NCI-H226 (cell line): Measurements from ENCODE around the gene KRTAP4-16.
"Not testable (repeated sequence)": the region's sequence is repeated elsewhere in the genome, so short reads cannot be mapped to it uniquely, and the experiment has no call there.

Source experiments
- DNase-seq: peaks from one replicate; pipeline ENCODE4 v3.0.0-alpha.2; 2015

Gene KRTAP4-16

DNA sequence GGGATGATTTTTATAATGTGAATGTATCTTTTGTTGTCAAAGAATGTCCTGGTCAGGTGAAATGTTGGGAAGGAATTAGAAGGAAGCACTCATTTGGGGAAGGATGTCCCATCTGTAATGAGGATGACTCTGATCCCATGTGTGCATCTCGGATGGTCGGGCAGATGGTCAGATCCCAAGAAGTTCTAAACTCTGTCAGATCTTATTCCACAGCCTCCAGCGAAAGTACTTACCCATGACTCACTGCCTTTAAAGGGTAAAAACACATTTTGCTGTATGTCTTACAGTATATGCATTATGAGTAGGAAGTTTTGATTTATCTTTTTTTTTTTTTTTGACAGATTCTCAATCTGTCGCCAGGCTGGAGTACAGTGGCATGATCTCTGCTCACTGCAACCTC, 16.7 kb upstream of the KRTAP4-16 start:
- DNase-seq: no peak

DNA sequence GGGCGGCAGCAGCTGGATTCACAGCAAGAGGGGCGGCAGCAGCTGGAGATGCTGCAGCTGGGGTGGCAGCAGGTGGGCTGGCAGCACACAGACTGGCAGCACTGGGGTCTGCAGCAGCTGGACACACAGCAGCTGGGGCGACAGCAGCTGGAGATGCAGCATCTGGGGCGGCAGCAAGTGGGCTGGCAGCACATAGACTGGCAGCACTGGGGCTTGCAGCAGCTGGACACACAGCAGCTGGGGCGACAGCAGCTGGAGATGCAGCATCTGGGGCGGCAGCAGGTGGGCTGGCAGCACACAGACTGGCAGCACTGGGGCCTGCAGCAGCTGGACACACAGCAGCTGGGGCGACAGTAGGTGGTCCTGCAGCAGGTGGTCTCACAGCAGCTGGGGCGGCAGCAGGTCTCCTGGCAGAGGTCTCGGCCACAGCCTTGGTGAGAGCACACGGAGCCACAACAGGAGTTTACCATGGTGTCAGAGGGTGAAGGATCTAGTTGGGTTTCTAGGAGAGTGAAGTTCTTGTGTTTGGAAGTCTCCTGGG, 15.9 kb upstream of the KRTAP4-16 start, which contains the start of gene KRTAP4-11:
TSS of gene KRTAP4-11 (minus strand) at position 528 of the 541 bp plus-strand sequence. CDS start at position 470, 58 bp downstream.
- DNase-seq: not testable (repeated sequence)

DNA sequence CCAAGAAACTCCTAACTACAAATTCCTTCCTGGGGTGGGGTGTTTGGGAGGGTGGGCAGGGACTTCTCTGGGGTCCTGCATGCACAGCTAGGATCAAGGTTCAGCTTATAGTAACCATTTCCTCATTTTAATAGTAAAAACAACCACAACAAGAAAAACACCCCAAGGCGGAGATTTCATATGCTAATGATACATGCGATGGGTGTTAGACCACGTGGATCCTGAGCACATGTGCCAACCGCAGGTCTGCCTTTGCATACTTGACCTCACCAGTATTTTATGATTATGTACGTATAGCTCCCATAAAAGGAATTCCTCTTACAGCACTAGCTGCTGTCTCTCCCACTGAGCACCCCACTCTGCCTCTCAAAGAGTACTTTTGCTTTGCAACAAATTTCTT, 14.3 kb upstream of the KRTAP4-16 start:
- DNase-seq: no peak

DNA sequence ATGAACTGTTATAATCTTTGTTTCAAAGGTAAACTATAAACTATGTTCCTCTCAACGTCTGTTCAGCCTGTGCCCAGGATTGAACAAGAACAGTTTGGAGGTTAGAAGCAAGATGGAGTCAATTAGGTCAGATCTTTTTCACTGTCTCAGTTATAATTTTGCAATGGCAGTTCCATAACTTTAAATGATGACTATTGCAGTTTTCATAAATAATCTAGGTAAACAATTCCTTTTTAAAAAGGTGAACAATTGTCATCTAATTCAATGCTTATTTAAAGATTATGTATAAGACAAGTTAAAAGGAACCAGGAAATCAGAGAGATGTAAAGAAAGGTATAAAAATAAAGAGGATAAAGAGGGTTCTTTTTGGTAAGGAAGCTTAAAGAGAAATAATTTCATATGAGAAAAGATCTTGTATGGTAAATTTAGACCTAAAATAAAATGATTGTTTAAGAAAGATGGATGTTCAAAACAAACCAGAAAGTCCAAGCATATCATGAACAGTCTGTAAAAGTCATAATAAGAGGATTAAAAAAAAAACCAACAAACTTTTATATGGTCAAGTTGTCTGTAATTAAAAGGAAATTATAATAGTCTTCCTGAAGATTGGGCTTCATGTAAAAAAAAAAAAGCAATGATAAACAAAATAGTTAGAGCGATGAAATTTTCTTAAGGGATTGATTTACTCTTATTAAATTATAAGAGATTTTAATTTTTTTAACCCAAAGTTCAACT, 9.3 kb upstream of the KRTAP4-16 start:
- DNase-seq: no peak

DNA sequence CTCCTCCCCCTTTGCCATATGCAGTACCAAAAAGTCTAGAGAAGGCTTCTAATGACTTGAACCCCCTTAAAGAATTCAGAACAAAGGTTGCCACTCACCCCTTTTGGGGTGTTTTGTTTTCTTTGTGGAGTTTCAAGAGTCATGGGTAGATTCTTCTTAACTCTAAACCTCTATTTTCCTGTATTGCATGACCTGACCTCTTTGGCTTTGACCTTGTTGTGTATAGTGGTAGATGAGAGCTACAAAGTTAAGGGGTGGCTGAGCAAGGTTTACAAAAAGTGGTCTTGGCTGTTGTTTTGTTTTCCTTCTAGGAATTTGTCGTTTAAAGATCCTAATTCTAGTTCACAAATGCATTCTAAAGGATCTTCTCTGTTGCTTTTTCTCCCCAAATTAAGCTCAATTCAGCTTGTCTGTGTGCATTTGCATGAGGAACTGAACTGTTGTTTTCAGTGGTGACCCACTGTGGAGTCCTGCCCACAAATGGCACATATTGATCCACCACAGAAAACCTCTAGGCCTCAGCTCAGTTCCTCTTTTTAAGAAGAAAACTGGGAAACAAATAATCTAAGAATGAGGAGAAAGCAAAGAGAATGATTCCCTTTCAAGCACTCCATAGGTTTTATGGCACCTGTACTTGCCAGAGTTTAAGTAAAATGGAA, 6.8 kb upstream of the KRTAP4-16 start:
- not testable (repeated sequence) for DNase-seq

DNA sequence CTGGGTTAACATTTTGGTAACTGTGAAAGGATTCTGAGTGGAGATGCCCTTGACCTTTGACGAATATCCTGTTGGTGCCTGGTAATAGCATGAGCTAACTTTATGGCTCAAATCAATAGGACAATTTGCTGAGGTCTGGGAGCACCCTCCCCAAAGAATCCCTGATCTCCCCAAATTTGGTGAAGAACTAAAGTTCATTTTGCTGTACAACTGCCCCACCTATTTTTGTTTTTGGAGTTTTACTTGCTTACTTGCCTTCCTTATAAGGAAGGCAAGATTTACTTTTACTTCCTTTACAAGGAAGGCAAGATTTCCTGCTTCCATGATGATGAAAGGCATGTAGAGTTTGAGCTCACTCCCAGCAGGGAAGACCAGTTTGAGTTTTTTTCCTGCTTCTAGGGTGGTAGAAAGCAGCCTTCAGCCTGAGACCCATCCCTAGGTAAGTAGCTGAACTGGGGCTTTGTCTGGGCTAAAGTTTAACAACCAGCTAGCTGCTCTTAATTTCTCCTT, 6.0 kb upstream of the KRTAP4-16 start:
- DNase-seq: no peak

DNA sequence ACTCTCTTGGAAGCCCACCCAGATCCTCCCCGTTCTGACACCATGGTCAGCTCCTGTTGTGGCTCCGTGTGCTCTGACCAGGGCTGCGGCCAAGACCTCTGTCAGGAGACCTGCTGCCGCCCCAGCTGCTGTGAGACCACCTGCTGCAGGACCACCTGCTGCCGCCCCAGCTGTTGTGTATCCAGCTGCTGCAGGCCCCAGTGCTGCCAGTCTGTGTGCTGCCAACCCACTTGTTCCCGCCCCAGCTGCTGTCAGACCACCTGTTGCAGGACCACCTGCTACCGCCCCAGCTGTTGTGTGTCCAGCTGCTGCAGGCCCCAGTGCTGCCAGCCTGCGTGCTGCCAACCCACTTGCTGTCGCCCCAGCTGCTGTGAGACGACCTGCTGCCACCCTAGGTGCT, 3.3 kb upstream of the KRTAP4-16 start, which contains the start of gene KRTAP4-9:
TSS of gene KRTAP4-9 (plus strand) at position 43 of the 400 bp plus-strand sequence. CDS start at position 43, 0 bp downstream.
- not testable (repeated sequence) for DNase-seq

DNA sequence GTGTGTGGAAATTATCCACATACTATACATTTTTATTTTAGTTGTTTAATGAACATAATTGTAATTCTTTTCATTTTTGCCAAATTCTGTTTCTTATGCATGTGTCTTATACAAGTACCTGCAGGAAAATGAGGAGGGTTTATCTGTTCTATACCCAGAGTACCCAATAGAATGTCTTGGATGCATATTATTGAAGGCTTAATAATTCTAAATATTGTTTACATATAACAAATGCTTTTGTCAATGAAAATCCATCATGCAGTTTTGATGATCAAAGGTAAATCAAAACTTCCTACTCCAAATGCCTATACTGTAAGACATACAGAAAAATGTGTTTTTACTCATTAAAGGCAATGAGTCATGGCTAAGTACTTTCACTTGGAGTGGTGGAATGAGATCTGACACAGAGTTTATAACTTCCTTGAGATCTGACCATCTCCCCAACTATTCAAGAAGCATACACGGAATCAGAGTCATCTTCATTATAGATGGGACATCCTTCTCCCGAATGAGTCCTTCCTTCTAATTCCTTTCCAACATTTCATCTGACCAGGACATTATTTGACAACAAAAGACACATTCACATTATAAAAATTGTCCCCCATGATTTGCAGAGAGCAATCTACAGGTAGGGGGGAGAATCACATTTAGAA, 2.5 kb upstream of the KRTAP4-16 start:
- peak; percentile 56 for DNase-seq

DNA sequence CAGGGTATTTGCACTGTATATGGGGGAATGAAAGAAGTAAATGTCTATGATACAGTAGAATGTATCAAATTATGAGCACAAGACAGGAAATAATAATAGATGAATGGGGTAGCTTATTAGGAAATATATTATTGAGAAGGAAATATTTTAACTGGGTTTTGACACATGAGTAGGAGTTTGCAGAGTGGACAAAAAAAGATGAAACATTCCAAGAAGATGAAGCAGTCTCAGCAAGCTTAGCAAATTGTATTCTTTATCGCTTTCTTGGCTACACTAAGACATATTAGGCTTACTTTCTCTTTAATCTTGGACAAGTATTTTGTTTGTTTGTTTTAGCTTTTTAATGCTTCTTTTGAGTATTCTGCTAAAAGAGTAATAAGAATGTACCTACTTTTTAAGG, 1.9 kb upstream of the KRTAP4-16 start:
- no peak for DNase-seq

DNA sequence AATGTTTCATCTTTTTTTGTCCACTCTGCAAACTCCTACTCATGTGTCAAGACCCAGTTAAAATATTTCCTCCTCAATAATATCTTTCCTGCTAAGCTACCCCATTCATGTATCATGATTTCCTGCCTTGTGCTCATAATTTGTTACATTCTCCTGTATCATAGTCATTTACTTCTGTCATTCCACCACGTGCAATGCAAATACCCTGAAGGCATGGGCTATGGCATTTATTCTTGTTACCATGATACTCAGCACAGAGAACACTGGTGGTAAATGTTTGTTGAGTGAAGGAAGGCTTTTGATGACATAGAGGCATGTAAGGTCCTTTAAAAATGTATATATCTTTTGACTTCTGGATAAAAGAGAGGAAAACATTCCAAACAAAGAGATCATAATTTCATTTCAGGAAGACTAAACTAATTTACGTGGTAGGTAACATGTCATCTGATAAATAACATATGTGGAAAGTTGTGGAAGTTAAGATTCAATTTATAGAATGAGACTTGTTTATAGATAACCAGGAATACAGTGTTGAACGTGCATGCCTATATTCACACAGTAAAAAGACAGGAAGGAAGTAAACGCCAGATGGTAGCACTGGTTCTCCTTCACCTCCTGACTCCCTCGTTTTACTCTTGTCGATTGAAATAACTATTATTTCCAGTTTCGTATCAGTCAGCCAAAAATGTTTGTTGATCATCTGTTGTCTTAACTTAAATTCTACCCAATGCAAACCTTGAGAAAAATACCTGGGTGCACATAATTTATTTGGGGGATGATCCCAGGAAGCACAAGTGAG, 2.1 kb downstream of the KRTAP4-16 start:
- DNase-seq: peak; percentile 85

DNA sequence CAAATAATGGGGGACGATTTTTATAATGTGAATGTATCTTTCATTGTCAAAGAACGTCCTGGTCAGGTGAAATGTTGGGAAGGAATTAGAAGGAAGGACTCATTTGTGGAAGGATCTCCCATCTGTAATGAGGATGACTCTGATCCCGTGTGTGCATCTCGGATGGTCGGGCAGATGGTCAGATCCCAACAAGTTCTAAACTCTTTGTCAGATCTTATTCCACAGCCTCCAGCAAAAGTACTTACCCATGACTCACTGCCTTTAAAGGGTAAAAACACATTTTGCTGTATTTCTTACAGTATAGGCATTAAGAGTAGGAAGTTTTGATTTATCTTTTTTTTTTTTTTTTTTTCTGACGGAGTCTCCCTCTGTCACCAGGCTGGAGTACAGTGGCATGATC, 3.5 kb downstream of the KRTAP4-16 start:
- DNase-seq: peak; percentile 31

DNA sequence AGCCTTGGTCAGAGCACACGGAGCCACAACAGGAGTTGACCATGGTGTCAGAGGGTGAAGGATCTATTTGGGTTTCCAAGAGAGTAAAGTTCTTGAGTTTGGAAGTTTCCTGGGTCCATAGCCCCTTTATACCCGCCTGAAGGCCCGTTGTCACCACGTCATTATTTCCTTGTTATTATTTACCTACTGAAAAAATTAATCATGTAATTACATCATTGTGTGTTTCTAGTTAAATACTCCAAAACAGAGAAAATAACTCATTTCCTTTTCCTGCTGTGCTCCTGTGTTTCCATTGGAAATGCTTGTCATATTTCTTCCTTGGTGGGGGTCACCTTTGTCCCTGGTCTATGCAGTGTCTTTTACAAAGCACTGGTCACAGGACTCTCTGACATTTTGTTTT, 4.0 kb downstream of the KRTAP4-16 start, which contains the start of gene KRTAP4-8:
TSS of gene KRTAP4-8 (minus strand) at position 101 of the 400 bp plus-strand sequence. CDS start at position 43, 58 bp downstream.
- DNase-seq: no peak

DNA sequence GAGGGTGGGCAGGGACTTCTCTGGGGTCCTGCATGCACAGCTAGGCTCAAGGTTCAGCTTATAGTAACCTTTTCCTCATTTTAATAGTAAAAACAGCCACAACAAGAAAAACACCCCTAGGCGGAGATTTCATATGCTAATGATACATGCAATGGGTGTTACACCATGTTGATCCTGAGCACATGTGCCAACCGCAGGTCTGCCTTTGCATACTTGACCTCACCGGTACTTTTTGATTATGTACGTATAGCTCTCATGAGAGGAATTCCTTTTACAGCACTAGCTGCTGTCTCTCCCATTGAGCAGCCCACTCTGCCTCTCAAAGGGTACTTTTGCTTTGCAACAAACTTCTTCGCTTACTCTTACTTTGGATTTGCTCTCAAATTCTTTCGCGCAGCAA, 6.0 kb downstream of the KRTAP4-16 start:
- no peak for DNase-seq

DNA sequence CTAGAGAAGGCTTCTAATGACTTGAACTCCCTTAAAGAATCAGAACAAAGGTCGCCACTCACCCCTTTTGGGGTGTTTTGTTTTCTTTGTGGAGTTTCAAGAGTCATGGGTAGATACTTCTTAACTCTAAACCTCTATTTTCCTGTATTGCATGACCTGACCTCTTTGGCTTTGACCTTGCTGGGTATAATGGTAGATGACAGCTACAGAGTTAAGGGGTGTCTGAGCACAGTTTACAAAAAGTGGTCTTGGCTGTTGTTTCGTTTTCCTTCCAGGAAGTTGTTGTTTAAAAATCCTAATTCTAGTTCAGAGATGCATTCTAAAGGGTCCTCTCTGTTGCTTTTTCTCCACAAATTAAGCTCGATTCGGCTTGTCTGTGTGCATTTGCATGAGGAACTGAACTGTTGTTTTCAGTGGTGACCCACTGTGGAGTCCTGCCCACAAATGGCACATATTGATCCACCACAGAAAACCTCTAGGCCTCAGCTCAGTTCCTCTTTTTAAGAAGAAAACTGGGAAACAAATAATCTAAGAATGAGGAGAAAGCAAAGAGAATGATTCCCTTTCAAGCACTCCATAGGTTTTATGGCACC, 13.2 kb downstream of the KRTAP4-16 start:
- not testable (repeated sequence) for DNase-seq

DNA sequence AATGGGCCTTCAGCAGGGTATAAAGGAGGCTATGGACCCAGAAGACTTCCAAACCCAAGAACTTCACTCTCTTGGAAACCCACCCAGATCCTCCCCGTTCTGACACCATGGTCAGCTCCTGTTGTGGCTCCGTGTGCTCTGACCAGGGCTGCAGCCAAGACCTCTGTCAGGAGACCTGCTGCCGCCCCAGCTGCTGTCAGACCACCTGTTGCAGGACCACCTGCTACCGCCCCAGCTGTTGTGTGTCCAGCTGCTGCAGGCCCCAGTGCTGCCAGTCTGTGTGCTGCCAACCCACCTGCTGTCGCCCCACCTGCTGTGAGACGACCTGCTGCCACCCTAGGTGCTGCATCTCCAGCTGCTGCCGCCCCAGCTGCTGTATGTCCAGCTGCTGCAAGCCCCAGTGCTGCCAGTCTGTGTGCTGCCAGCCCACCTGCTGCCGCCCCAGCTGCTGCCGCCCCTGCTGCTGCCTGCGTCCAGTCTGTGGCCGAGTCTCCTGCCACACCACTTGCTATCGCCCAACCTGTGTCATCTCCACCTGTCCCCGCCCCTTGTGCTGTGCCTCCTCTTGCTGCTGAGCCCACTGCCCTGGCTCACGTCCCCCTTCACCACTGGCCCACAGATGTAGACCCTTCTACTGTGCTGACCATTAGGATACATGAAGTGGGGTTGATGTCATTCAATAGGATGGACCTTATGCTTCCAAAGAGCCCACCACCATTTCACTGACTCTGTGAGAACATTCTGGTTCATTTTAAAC, 17.7 kb downstream of the KRTAP4-16 start, which contains the start of gene KRTAP4-7:
TSS of gene KRTAP4-7 (plus strand) at position 51 of the 757 bp plus-strand sequence. CDS start at position 108, 57 bp downstream.
- not testable (repeated sequence) for DNase-seq

DNA sequence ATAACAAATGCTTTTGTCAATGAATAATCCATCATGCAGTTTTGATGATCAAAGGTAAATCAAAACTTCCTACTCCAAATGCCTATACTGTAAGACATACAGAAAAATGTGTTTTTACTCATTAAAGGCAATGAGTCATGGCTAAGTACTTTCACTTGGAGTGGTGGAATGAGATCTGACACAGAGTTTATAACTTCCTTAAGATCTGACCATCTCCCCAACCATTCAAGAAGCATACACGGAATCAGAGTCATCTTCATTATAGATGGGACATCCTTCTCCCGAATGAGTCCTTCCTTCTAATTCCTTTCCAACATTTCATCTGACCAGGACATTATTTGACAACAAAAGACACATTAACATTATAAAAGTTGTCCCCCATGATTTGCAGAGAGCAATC, 18.6 kb downstream of the KRTAP4-16 start:
- DNase-seq: not testable (repeated sequence)

DNA sequence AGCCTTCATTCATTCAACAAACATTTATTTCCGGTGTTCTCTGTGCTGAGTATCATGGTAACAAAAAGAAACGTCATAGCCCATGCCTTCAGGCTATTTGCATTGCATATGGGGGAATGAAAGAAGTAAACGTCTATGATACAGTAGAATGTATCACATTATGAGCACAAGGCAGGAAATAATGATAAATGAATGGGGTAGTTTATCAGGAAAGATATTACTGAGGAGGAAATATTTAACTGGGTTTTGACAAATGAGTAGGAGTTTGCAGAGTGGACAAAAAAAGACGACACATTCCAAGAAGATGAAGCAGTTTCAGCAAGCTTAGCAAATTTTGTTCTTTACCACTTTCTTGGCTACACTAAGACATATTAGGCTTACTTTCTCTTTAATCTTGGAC, 19.4 kb downstream of the KRTAP4-16 start:
- peak; percentile 78 for DNase-seq

DNA sequence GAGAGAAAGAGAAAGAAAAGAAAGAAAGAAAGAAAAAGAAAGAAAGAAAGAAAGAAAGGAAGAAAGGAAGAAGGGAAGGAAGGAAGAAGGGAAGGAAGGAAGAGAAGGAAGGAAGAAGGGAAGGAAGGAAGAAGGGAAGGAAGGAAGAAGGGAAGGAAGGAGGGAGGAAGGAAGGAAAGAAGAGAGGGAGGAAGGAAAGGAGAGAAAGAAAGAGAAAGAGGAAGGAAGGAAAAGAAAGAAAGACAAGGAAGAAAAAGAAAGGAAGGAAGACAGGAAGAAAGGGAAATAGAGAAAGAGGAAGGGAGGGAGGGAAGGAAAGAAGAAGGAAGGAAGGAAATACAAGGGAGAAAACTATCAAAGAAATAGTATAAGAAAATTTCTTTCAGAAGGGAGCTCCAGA, 25.2 kb downstream of the KRTAP4-16 start:
- no peak for DNase-seq

DNA sequence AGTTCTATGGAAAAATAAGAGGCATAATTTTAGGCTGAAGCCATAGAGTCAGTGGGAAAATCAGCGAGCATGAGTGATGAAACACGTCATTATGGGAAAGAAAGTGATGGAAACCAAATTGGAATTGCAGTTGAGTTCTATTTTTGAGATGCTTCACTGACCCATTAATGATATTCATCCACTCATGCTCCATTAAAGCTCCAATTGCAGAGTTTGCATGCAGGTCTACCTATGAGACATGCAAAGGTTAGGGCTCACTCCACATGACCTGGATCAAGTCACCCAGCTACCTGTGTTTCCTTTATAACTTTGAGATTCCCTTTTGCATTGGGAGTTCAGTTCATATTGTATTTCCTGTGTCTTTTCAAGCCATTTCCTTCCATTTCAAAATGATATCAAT, 28.3 kb downstream of the KRTAP4-16 start:
- DNase-seq: no peak

DNA sequence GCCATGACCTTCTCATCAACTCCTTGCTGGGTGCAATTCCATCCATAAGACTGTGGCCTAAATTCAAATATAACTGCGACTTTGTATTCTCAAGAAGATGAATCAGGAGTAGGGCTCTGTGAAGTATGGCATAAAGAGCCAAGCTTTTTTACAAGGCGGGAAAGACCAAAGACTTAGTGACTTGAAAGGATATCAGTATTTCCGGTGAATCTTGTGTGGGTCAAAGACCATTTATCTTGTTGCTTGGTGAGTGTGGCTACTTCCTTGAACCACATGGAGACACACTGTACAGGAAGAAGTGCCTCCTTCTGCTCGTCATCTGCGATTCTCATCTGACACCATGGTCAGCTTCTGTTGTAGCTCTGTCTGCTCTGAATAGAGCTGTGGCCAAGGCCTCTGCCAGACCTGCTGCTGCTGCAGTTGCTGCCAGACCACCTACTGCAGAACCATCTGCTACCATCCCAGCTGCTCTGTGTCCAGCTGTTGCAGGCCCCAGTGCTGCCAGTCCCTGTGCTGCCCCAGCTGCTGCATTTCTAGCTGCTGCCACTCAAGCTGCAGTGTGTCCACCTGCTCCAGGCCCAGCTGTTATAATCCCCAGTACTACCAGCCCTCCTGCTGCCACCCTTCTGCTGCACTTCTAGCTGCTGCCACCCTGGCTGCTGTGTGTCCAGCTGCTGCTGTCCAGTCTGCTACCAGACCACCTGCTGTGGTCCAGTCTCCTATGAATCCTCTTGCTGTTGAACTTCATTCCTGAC, 30.2 kb downstream of the KRTAP4-16 start:
- DNase-seq: no peak
